HG03108 (cell line): ENCODE results near the gene NENF.
"Not testable (repeated sequence)": the region's sequence is repeated elsewhere in the genome, so short reads cannot be mapped to it uniquely, and the experiment has no call there.

ENCODE experiments used
- ATAC-seq: cut with Tn5 transposase; IDR thresholded peaks from one replicate; pipeline ENCODE4 v1.9.1; 2021; ENCODE audit warnings: moderate library complexity; ENCODE audit not compliant: unreplicated experiment

Gene NENF

GRCh38 chr1:212432661-212433576, at the start of gene NENF:
NENF (plus strand) TSS chr1:212432920; CDS start chr1:212432944, 24 bp downstream.
- ATAC-seq = peak; percentile 99

GRCh38 chr1:212386029-212386428, 46.7 kb upstream of the NENF start:
- ATAC-seq = no peak

- ATAC-seq = no peak
Observed at GRCh38 chr1:212388985-212389716, 43.6 kb upstream of the NENF start.

GRCh38 chr1:212395678-212396437, 36.9 kb upstream of the NENF start:
- ATAC-seq = not testable (repeated sequence)

GRCh38 chr1:212396638-212397037, 36.1 kb upstream of the NENF start:
- ATAC-seq = no peak

GRCh38 chr1:212397171-212397570, 35.5 kb upstream of the NENF start:
- ATAC-seq = no peak

- ATAC-seq = no peak
Observed at GRCh38 chr1:212401042-212401441, 31.7 kb upstream of the NENF start.

- no peak for ATAC-seq
Observed at GRCh38 chr1:212401838-212402582, 30.7 kb upstream of the NENF start.

GRCh38 chr1:212402666-212403321, 29.9 kb upstream of the NENF start:
- no peak for ATAC-seq

GRCh38 chr1:212410231-212410820, 22.4 kb upstream of the NENF start:
- no peak for ATAC-seq

- no peak for ATAC-seq
Observed at GRCh38 chr1:212412374-212412773, 20.3 kb upstream of the NENF start.

GRCh38 chr1:212413902-212414327, 18.8 kb upstream of the NENF start:
- no peak for ATAC-seq

GRCh38 chr1:212414328-212415106, 18.2 kb upstream of the NENF start, which contains the start of gene PACC1:
PACC1 (minus strand) TSS chr1:212414886; CDS start chr1:212414757, 129 bp downstream.
- peak; percentile 98 for ATAC-seq

GRCh38 chr1:212415107-212415841, 17.4 kb upstream of the NENF start:
- no peak for ATAC-seq

- ATAC-seq = no peak
Observed at GRCh38 chr1:212421165-212421564, 11.6 kb upstream of the NENF start.

GRCh38 chr1:212423879-212424278, 8.8 kb upstream of the NENF start:
- no peak for ATAC-seq

GRCh38 chr1:212428496-212428895, 4.2 kb upstream of the NENF start:
- no peak for ATAC-seq

- no peak for ATAC-seq
Observed at GRCh38 chr1:212430416-212430815, 2.3 kb upstream of the NENF start.
